DOHH2 (cell line): ENCODE measurements around the gene GGT7.

Experiments
- H3F3A ChIP-seq: fragments of 200-600 bp; sonication (generic), shearing (Covaris generic); 2 replicates; pipeline ENCODE4 v1.6.0; 2016; ENCODE audit warnings: antibody characterized with exemption, mild to moderate bottlenecking; ENCODE audit not compliant: control insufficient read depth, insufficient read depth
- H3K27ac ChIP-seq: fragments of 200-600 bp; sonication (generic); 2 replicates; pipeline ENCODE4 v1.5.1; 2014; ENCODE audit warnings: low read depth, mild to moderate bottlenecking, low read length, moderate library complexity
- H3K27me3 ChIP-seq: fragments of 200-600 bp; sonication (generic); 2 replicates; pipeline ENCODE4 v1.6.1; 2014; ENCODE audit warnings: mild to moderate bottlenecking, low read length, mixed read lengths; ENCODE audit not compliant: control insufficient read depth
- H3K36me3 ChIP-seq: fragments of 200-600 bp; sonication (generic); 2 replicates; pipeline ENCODE4 v1.6.1; 2014; ENCODE audit warnings: mild to moderate bottlenecking, low read length, moderate library complexity, mixed read lengths; ENCODE audit not compliant: control insufficient read depth
- H3K4me1 ChIP-seq: fragments of 200-600 bp; sonication (generic); 2 replicates; pipeline ENCODE4 v1.6.1; 2014; ENCODE audit warnings: mild to moderate bottlenecking, low read length, mixed read lengths; ENCODE audit not compliant: control insufficient read depth
- H3K4me2 ChIP-seq: fragments of 200-600 bp; sonication (generic); 2 replicates; pipeline ENCODE4 v1.6.0; 2014; ENCODE audit warnings: mild to moderate bottlenecking, low read length, moderate library complexity
- H3K4me3 ChIP-seq: fragments of 200-600 bp; sonication (generic); 2 replicates; pipeline ENCODE4 v1.5.1; 2014; ENCODE audit warnings: mild to moderate bottlenecking, low read length, mixed read lengths
- H3K79me2 ChIP-seq: fragments of 200-600 bp; sonication (generic); 2 replicates; pipeline ENCODE4 v1.6.1; 2014; ENCODE audit warnings: mild to moderate bottlenecking, low read length, mixed read lengths; ENCODE audit not compliant: control insufficient read depth
- H3K9me2 ChIP-seq: fragments of 200-600 bp; sonication (generic); replicated peaks from 2 replicates; pipeline ENCODE4 v1.6.1; 2014; ENCODE audit warnings: mild to moderate bottlenecking, low read length, mixed read lengths; ENCODE audit not compliant: control insufficient read depth
- H3K9me3 ChIP-seq: fragments of 200-600 bp; sonication (generic); 2 replicates; pipeline ENCODE4 v1.6.1; 2014; ENCODE audit warnings: antibody characterized with exemption, low read length, mixed read lengths; ENCODE audit not compliant: control insufficient read depth, insufficient read depth
- H4K20me1 ChIP-seq: fragments of 200-600 bp; sonication (generic); 2 replicates; pipeline ENCODE4 v1.6.0; 2014; ENCODE audit warnings: low read depth, mild to moderate bottlenecking, antibody characterized with exemption, low read length, moderate library complexity; ENCODE audit not compliant: control insufficient read depth, insufficient read depth
- EZH2phosphoT487 ChIP-seq: fragments of 200-600 bp; sonication (generic); IDR thresholded peaks from 2 replicates; pipeline ENCODE4 v1.6.1; 2017; ENCODE audit warnings: borderline replicate concordance, mild to moderate bottlenecking, antibody characterized with exemption, low read length, moderate library complexity, mixed read lengths
- TF ChIP-seq, protein P1 (sequence below): fragments of 200-600 bp; sonication (generic); IDR thresholded peaks from one replicate; pipeline ENCODE4 v1.5.1; 2014; ENCODE audit warnings: antibody characterized with exemption, mild to moderate bottlenecking, low read depth, low read length; ENCODE audit not compliant: poor library complexity, severe bottlenecking

GGT7 gene, protein sequence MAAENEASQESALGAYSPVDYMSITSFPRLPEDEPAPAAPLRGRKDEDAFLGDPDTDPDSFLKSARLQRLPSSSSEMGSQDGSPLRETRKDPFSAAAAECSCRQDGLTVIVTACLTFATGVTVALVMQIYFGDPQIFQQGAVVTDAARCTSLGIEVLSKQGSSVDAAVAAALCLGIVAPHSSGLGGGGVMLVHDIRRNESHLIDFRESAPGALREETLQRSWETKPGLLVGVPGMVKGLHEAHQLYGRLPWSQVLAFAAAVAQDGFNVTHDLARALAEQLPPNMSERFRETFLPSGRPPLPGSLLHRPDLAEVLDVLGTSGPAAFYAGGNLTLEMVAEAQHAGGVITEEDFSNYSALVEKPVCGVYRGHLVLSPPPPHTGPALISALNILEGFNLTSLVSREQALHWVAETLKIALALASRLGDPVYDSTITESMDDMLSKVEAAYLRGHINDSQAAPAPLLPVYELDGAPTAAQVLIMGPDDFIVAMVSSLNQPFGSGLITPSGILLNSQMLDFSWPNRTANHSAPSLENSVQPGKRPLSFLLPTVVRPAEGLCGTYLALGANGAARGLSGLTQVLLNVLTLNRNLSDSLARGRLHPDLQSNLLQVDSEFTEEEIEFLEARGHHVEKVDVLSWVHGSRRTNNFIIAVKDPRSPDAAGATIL

GRCh38 chr20:34872622-34873224, at the start of gene GGT7:
Gene GGT7 (minus strand): TSS chr20:34872856. CDS start chr20:34872815, 41 bp downstream.
- Histone ChIP-seq H3K27me3 (peaks cover 45% of the 10 kb centered on the region), H4K20me1 (no peaks in the 10 kb centered on the region), H3K4me3 (peak within 1 kb of the TSS; percentile 54), H3K4me1 (peaks cover 33% of the 10 kb centered on the region), H3K9me2 (no peaks in the 10 kb centered on the region), H3K79me2 (no peaks in the 10 kb centered on the region), H3F3A (no peaks in the 10 kb centered on the region), H3K27ac (no peak within 1 kb of the TSS), H3K4me2 (peak within 1 kb of the TSS; percentile 69), H3K36me3 (no peaks in the 10 kb centered on the region), H3K9me3 (no peaks in the 10 kb centered on the region)
- TF ChIP-seq, protein P1, sequence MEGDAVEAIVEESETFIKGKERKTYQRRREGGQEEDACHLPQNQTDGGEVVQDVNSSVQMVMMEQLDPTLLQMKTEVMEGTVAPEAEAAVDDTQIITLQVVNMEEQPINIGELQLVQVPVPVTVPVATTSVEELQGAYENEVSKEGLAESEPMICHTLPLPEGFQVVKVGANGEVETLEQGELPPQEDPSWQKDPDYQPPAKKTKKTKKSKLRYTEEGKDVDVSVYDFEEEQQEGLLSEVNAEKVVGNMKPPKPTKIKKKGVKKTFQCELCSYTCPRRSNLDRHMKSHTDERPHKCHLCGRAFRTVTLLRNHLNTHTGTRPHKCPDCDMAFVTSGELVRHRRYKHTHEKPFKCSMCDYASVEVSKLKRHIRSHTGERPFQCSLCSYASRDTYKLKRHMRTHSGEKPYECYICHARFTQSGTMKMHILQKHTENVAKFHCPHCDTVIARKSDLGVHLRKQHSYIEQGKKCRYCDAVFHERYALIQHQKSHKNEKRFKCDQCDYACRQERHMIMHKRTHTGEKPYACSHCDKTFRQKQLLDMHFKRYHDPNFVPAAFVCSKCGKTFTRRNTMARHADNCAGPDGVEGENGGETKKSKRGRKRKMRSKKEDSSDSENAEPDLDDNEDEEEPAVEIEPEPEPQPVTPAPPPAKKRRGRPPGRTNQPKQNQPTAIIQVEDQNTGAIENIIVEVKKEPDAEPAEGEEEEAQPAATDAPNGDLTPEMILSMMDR: peak; percentile 71
- TF ChIP-seq EZH2phosphoT487: no peak

- H3K4me3 ChIP-seq: no peak overlapping the region
- TF ChIP-seq EZH2phosphoT487: no peak
- TF ChIP-seq, protein P1: no peak
- H3K79me2 ChIP-seq: no peaks in the 10 kb centered on the region
- no peak overlapping the region for H3K27ac ChIP-seq
- H3K9me2 ChIP-seq: no peaks in the 10 kb centered on the region
- H3K27me3 ChIP-seq: peaks cover 7% of the 10 kb centered on the region
- no peaks in the 10 kb centered on the region for H4K20me1 ChIP-seq
- H3K9me3 ChIP-seq: no peaks in the 10 kb centered on the region
- no peaks in the 10 kb centered on the region for H3K4me1 ChIP-seq
- no peaks in the 10 kb centered on the region for H3F3A ChIP-seq
- H3K36me3 ChIP-seq: no peaks in the 10 kb centered on the region
- H3K4me2 ChIP-seq: no peak overlapping the region
Measured at GRCh38 chr20:34921436-34921835, 48.8 kb upstream of the GGT7 start.

- no peaks in the 10 kb centered on the region for H3K9me3 ChIP-seq
- TF ChIP-seq EZH2phosphoT487: no peak
- no peaks in the 10 kb centered on the region for H4K20me1 ChIP-seq
- no peaks in the 10 kb centered on the region for H3K4me1 ChIP-seq
- no peaks in the 10 kb centered on the region for H3K36me3 ChIP-seq
- no peak overlapping the region for H3K4me2 ChIP-seq
- H3K9me2 ChIP-seq: no peaks in the 10 kb centered on the region
- no peaks in the 10 kb centered on the region for H3K79me2 ChIP-seq
- H3F3A ChIP-seq: no peaks in the 10 kb centered on the region
- H3K4me3 ChIP-seq: no peak overlapping the region
- peaks cover 7% of the 10 kb centered on the region for H3K27me3 ChIP-seq
- H3K27ac ChIP-seq: no peak overlapping the region
Measured at GRCh38 chr20:34920055-34920454, 47.4 kb upstream of the GGT7 start.
